K562 (cell line): ENCODE results near the gene EPPIN. TPM values are rescaled to one million over a fixed set of nuclear protein-coding genes. Genes with fewer than 3 reads are reported as not detected.

ENCODE experiments used
- ATAC-seq: fragments of 200-7000 bp; cut with Tn5 transposase; 3 replicates; pipeline ENCODE4 v1.9.1; 2020; ENCODE audit warnings: moderate library complexity
- BruUV-seq: library from RNA; stranded (reverse); fragments of 400-500 nt; replicated peaks from 2 replicates; lab custom pipeline; 2021; lab: Mats Ljungman, UMichigan
- CTCF ChIA-PET: fragments of 300-600 bp; formaldehyde crosslinking; extraction: SDS; loops from one replicate; lab custom pipeline; 2021; ENCODE audit warnings: low intra/inter-chr PET ratio; lab: Yijun Ruan, JAX
- POLR2A ChIA-PET: fragments of 300-600, 350-650 bp; sonication (Branson Sonifier 250); formaldehyde crosslinking; extraction: SDS; loops from one replicate; lab custom pipeline; 2021; ENCODE audit warnings: antibody characterized with exemption, inconsistent platforms; lab: Yijun Ruan, JAX
- DNase-seq, 4 experiments: peaks; one replicate each; pipeline versions ENCODE4 v3.0.0 to v3.0.0-alpha.2; 2011 to 2018; ENCODE audit warnings: low spot score in 3 of 4, mixed read lengths in 3 of 4; ENCODE audit errors: extremely low read depth in 1 of 4
- FAIRE-seq: peaks from 2 replicates; lab custom pipeline; 2011; peaks lifted over from hg19 to GRCh38; lab: Jason Lieb, UNC
- H2AFZ ChIP-seq: 2 replicates; pipeline ENCODE4 v1.6.0; 2011; ENCODE audit warnings: low read depth, low read length, control low read depth, inconsistent platforms
- H3K27ac ChIP-seq: fragments of 200-600 bp; 3 replicates; pipeline ENCODE4 v1.8.0; 2011; ENCODE audit warnings: low read depth, mild to moderate bottlenecking, control low read depth, inconsistent platforms, low read length, moderate library complexity, mixed read lengths; ENCODE audit errors: extremely low read depth
- H3K27me3 ChIP-seq, 2 experiments: fragments of 300-600 bp in 1 of 2; 2 replicates in 1 of 2; 3 replicates in 1 of 2; pipeline versions ENCODE4 v1.6.0 to v1.8.0; 2011; ENCODE audit warnings: inconsistent platforms in 2 of 2, low read length in 2 of 2, mild to moderate bottlenecking in 1 of 2, mixed read lengths in 1 of 2, moderate library complexity in 1 of 2; ENCODE audit not compliant: control insufficient read depth in 2 of 2, insufficient read depth in 2 of 2
- H3K36me3 ChIP-seq: fragments of 300-600 bp; 3 replicates; pipeline ENCODE4 v1.8.0; 2011; ENCODE audit warnings: mild to moderate bottlenecking, low read length, inconsistent platforms; ENCODE audit not compliant: control insufficient read depth, insufficient read depth
- H3K4me1 ChIP-seq, 2 experiments: fragments of 200-600 bp in 1 of 2; replicated peaks in 1 of 2; 2 replicates in 1 of 2; 3 replicates in 1 of 2; pipeline versions ENCODE4 v1.5.1 to v1.8.0; 2011; ENCODE audit warnings: inconsistent platforms in 2 of 2, low read length in 2 of 2, mild to moderate bottlenecking in 1 of 2, mixed read lengths in 1 of 2, moderate library complexity in 1 of 2; ENCODE audit not compliant: control insufficient read depth in 2 of 2, insufficient read depth in 2 of 2
- H3K4me2 ChIP-seq: 2 replicates; pipeline ENCODE4 v1.6.1; 2011; ENCODE audit warnings: low read length, control low read depth, inconsistent platforms, mixed read lengths; ENCODE audit not compliant: insufficient read depth
- H3K4me3 ChIP-seq: fragments of 200-600 bp; sonication (generic), shearing (Covaris generic); 2 replicates; pipeline ENCODE4 v1.5.1; 2016; ENCODE audit warnings: control low read depth, inconsistent platforms
- H3K79me2 ChIP-seq: fragments of 200-600 bp; 3 replicates; pipeline ENCODE4 v1.8.0; 2011; ENCODE audit warnings: low read length, inconsistent platforms; ENCODE audit not compliant: control insufficient read depth, insufficient read depth
- H3K9ac ChIP-seq, 2 experiments: 2 replicates each; pipeline versions ENCODE4 v1.6.0 to v1.6.1; 2011; ENCODE audit warnings: low read depth in 2 of 2, low read length in 2 of 2, control low read depth in 1 of 2, inconsistent platforms in 1 of 2, mild to moderate bottlenecking in 1 of 2, mixed read lengths in 1 of 2; ENCODE audit not compliant: insufficient read depth in 1 of 2
- H3K9me1 ChIP-seq: one replicate; pipeline ENCODE4 v1.6.0; 2011; ENCODE audit warnings: inconsistent platforms, mild to moderate bottlenecking, low read length, moderate library complexity; ENCODE audit not compliant: control insufficient read depth, insufficient read depth
- H3K9me3 ChIP-seq: replicated peaks from 2 replicates; pipeline ENCODE4 v1.5.1; 2011; ENCODE audit warnings: low read depth, low read length, inconsistent platforms; ENCODE audit not compliant: control insufficient read depth, insufficient read depth
- H4K20me1 ChIP-seq: replicated peaks from 2 replicates; pipeline ENCODE4 v1.6.1; 2011; ENCODE audit warnings: low read length, inconsistent platforms, mixed read lengths; ENCODE audit not compliant: control insufficient read depth, insufficient read depth
- CAMTA2 ChIP-seq: fragments of 250-450 bp; sonication (Bioruptor Pico); conservative IDR thresholded peaks from 2 replicates; pipeline ENCODE4 v1.5.1; 2022
- CC2D1A ChIP-seq: fragments of 450-650 bp; IDR thresholded peaks from 2 replicates; pipeline ENCODE4 v1.6.1; 2017; ENCODE audit warnings: mild to moderate bottlenecking
- CLOCK ChIP-seq: fragments of 250-450 bp; sonication (Bioruptor Pico); IDR thresholded peaks from 2 replicates; pipeline ENCODE4 v1.4.0; 2020; ENCODE audit warnings: mild to moderate bottlenecking, moderate library complexity, borderline replicate concordance
- ERF ChIP-seq: fragments of 450-650 bp; formaldehyde crosslinking; IDR thresholded peaks from 2 replicates; pipeline ENCODE4 v1.4.0; 2020; ENCODE audit warnings: mild to moderate bottlenecking, mixed read lengths
- FOXA3 ChIP-seq, 2 experiments: fragments of 450-650 bp in 1 of 2; sonication (generic) in 1 of 2; formaldehyde crosslinking; IDR thresholded peaks in 1 of 2; conservative IDR thresholded peaks in 1 of 2; 2 replicates each; pipeline versions ENCODE4 v1.4.0 to v1.8.0; 2020 to 2022; ENCODE audit warnings: mild to moderate bottlenecking in 2 of 2, missing genetic modification reagents in 1 of 2
- KHSRP ChIP-seq: fragments of 450-650 bp; IDR thresholded peaks from 2 replicates; pipeline ENCODE4 v1.6.1; 2017
- LARP7 ChIP-seq: fragments of 450-650 bp; IDR thresholded peaks from 2 replicates; pipeline ENCODE4 v1.6.1; 2016
- PTBP1 ChIP-seq: fragments of 200-400 bp; formaldehyde crosslinking; IDR thresholded peaks from 2 replicates; pipeline ENCODE4 v1.6.1; 2017; ENCODE audit warnings: low read depth, low read length
- PYGO2 ChIP-seq: fragments of 450-650 bp; IDR thresholded peaks from 2 replicates; pipeline ENCODE4 v1.6.1; 2016; ENCODE audit warnings: mild to moderate bottlenecking, missing genetic modification characterization, moderate library complexity, missing compliant biosample characterization
- RBM17 ChIP-seq: fragments of 200-400 bp; formaldehyde crosslinking; IDR thresholded peaks from 2 replicates; pipeline ENCODE4 v1.6.1; 2017; ENCODE audit warnings: low read depth, mild to moderate bottlenecking, low read length, borderline replicate concordance
- TRIM28 ChIP-seq: fragments of 450-650 bp; IDR thresholded peaks from 2 replicates; pipeline ENCODE4 v1.6.1; 2017
- ZBTB12 ChIP-seq: fragments of 250-450 bp; sonication (Bioruptor Pico); IDR thresholded peaks from 2 replicates; pipeline ENCODE4 v1.4.0; 2020
- ZNF316 ChIP-seq: fragments of 450-650 bp; IDR thresholded peaks from 2 replicates; pipeline ENCODE4 v1.6.1; 2016
- ZNF354B ChIP-seq: fragments of 250-450 bp; sonication (Bioruptor Pico); IDR thresholded peaks from 2 replicates; pipeline ENCODE4 v1.4.0; 2020
- ZSCAN32 ChIP-seq: fragments of 450-650 bp; formaldehyde crosslinking; IDR thresholded peaks from 2 replicates; pipeline ENCODE4 v1.4.0; 2020; ENCODE audit warnings: mild to moderate bottlenecking, moderate library complexity
- WGBS: fragments of 100-300 bp; shearing (Covaris generic); methylation state at CpG from one replicate; pipeline ENCODE4 v1.1.6; 2016; ENCODE audit warnings: low coverage, mixed read lengths; ENCODE audit not compliant: insufficient coverage; ENCODE audit errors: missing lambda C conversion rate; 5-methylcytosine and 5-hydroxymethylcytosine counted together
- in situ Hi-C: fragments of 300-500 bp; cut with MboI; formaldehyde crosslinking; loops from 4 replicates; pipeline ENCODE4 v1.15.0; 2018; ENCODE audit warnings: inconsistent platforms, mixed read lengths
- intact Hi-C: fragments of 100-400 bp; cut with micrococcal nuclease; formaldehyde crosslinking; loops from 2 replicates; pipeline ENCODE4 v1.14.2; 2022
- polyA plus RNA-seq, 8 experiments: library from polyadenylated mRNA; depleted of rRNA in 4 of 8; stranded (reverse) in 5 of 8; unstranded in 3 of 8; fragments of >200 nt; fragmentation: Nextera tagmentation in 2 of 8; fragmentation: Illumina TruSeq in 1 of 8; extraction: Ambion mirVana in 2 of 8; extraction: Trizol in 1 of 8; gene quantifications; 2 replicates each; pipeline versions ENCODE4 v1.2.1 to v1.2.3, GENCODE V29; 2011 to 2014; ENCODE audit warnings: inconsistent platforms in 1 of 8, missing spikeins in 1 of 8
- total RNA-seq, 7 experiments: library from RNA; depleted of rRNA in 6 of 7; stranded (reverse); fragments of >200 nt in 6 of 7; fragmentation: Illumina TruSeq in 2 of 7; extraction: Trizol in 2 of 7; gene quantifications; 2 replicates each; pipeline versions ENCODE4 v1.2.1 to v1.2.3, GENCODE V29; 2011 to 2021; ENCODE audit warnings: low replicate concordance in 1 of 7

EPPIN gene
- total and polyA plus RNA-seq, 9 of the 15 experiments (the other 6 are each of a cell fraction or from before 2014, with no cell fraction given) = not detected

GRCh38 chr20:45523821-45524220, 23.4 kb downstream of the EPPIN start:
- ATAC-seq = no peak
- H3K27me3 ChIP-seq = peaks cover 0 to 6% of the 10 kb centered on the region in 2 experiments; a peak in 2 of 5 replicates
- TF ChIP-seq ZSCAN32 (CRISPR knock-in tag) (no peak), ZNF316 (0 out of 2 replicates have a peak, but pooled peaks have one; percentile 8)
- H3K9ac ChIP-seq = no peak overlapping the region
- H3K4me2 ChIP-seq = no peak overlapping the region
- ChIA-PET CTCF (no interaction called here), POLR2A (interaction anchor here (0.6 to 1.6 kb wide), 2 partner anchors 9 to 16 kb away, joined by 3 to 5 read pairs; partner anchors contain the start of genes SPINT3 and WFDC6)
- no peak for DNase-seq
- no peak overlapping the region for H3K27ac ChIP-seq
- no peaks in the 10 kb centered on the region for H3K9me1 ChIP-seq
- H3K4me3 ChIP-seq = no peak overlapping the region
- no peaks in the 10 kb centered on the region for H4K20me1 ChIP-seq
- H3K4me1 ChIP-seq = no peaks in the 10 kb centered on the region
- intact Hi-C loops (no loop called here), in situ Hi-C loops (no loop called here)
- H3K36me3 ChIP-seq = no peaks in the 10 kb centered on the region
- H2AFZ ChIP-seq = no peak overlapping the region
- 0% methylated on average over 1 of the region's 1 CpG for WGBS
- BruUV-seq = no TSS peak
- H3K9me3 ChIP-seq = no peaks in the 10 kb centered on the region
- FAIRE-seq = no peak
- no peaks in the 10 kb centered on the region for H3K79me2 ChIP-seq

- CTCF ChIA-PET = no interaction called here
- Histone ChIP-seq H4K20me1 (no peaks in the 10 kb centered on the region), H3K27ac (no peak overlapping the region), H3K9me1 (no peaks in the 10 kb centered on the region), H3K4me1 (no peaks in the 10 kb centered on the region), H2AFZ (no peak overlapping the region), H3K79me2 (no peaks in the 10 kb centered on the region), H3K4me2 (no peak overlapping the region), H3K36me3 (no peaks in the 10 kb centered on the region), H3K4me3 (no peak overlapping the region), H3K9me3 (no peaks in the 10 kb centered on the region), H3K27me3 (no peaks in the 10 kb centered on the region), H3K9ac (no peak overlapping the region)
- ATAC-seq = no peak
- intact Hi-C loops (no loop called here), in situ Hi-C loops (no loop called here)
- no peak for FAIRE-seq
- WGBS = 5% methylated on average over 2 of the region's 2 CpGs
- POLR2A ChIA-PET = interaction anchor here (1.2 kb wide), 1 partner anchor 9 kb away, joined by 3 read pairs; no protein-coding TSS in a partner anchor
- DNase-seq = no peak
- no TSS peak for BruUV-seq
- TF ChIP-seq CC2D1A = no peak
- no peak for TF ChIP-seq ERF (CRISPR knock-in tag)
- no peak for TF ChIP-seq LARP7
- TF ChIP-seq TRIM28 = no peak
- no peak for TF ChIP-seq FOXA3 (CRISPR knock-in tag; conservative IDR thresholded peaks at IDR 0.05 in 1 of 2, IDR thresholded peaks at IDR 0.05 in 1 of 2)
- TF ChIP-seq CLOCK (CRISPR knock-in tag) = no peak
- TF ChIP-seq ZBTB12 (CRISPR knock-in tag) = no peak
- no peak for TF ChIP-seq ZNF354B (CRISPR knock-in tag)
- TF ChIP-seq PYGO2 (tag) = no peak
- no peak for TF ChIP-seq PTBP1
- TF ChIP-seq CAMTA2 (CRISPR knock-in tag) = no peak
- TF ChIP-seq KHSRP = no peak
- no peak for TF ChIP-seq RBM17
Observed at GRCh38 chr20:45518282-45518681, 28.9 kb downstream of the EPPIN start.
